ENCODE results near the gene STAG3.
A peak's percentile ranks its signal among the peaks of the same experiment; 100 is the strongest.
"Not testable (repeated sequence)": the region's sequence is repeated elsewhere in the genome, so short reads cannot be mapped to it uniquely, and the experiment has no call there.

The STAG3 gene

GRCh38 chr7:100173806-100174495 lies 3.8 kb upstream of the STAG3 start:
- DNase-seq = no peak

DNA sequence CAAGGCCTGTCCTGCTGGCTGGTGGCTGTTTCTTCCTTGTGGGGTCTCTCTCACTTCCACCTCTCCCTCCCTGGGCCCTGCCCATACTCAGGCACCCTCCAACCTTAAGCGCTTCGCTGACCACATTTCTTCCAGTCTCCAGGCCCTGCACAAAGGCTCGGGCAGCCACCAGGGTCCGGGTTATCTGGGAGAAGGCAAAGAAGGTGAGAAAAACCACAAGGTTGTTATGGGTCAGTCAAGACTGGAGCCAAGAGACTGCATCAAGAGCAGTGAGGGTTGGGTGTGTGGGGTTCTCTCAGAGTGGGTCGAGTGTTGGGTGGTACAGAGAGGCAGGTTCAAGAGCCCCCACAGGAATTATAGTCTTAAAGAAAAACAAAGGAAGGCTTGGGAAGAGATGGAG lies 3.1 kb upstream of the STAG3 start:
- no peak for DNase-seq

- DNase-seq = no peak
These were observed 2.3 kb upstream of the STAG3 start for GRCh38 chr7:100175296-100175935.

DNA sequence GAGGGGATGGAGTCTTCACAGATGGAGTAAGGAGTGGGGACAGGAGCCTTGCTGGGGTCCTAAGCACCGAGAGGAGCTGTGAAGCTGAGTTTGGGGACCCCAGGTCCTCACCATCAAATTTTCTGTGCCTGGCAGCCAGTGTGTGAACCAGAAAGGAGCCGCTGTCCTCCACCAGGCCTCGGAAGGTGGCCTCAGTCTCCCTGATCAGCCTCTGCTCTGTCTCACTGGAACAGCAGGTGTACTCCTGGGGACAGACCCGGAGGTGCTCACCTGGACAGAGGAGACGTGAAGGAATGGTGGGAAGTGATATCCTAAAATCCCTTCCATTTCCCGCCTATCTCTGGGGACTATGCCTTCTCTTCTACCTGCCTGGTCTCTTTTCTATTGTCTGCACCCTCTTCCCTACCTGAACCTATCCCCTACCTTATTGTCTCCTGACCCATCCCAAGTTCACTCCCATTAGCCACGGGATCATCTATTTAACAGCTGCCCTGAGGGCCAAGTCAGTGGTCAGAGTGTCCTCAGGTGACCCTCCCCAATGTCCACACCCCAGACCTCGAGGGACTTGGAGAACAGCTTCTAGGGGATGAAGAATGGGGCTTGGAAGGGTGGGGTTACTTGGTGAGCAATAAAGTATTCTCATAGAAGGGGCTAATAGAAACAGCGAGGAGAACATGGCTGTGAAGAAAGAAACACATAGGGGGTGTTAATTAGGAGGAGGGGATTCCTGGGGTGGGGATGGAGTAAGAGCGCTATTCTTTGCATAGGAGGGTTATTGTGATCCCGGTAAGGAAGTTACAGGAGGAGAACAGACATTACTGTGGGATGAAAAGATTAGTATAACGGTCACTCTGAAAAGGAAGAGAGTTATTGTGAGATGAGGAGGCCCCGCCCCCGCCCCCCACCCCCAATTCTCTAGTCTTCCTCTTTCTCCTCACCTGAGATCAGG lies 1.3 kb upstream of the STAG3 start:
- no peak for DNase-seq

- not testable (repeated sequence) for DNase-seq
These were observed 2.4 kb downstream of the STAG3 start for GRCh38 chr7:100180084-100180483.

DNA sequence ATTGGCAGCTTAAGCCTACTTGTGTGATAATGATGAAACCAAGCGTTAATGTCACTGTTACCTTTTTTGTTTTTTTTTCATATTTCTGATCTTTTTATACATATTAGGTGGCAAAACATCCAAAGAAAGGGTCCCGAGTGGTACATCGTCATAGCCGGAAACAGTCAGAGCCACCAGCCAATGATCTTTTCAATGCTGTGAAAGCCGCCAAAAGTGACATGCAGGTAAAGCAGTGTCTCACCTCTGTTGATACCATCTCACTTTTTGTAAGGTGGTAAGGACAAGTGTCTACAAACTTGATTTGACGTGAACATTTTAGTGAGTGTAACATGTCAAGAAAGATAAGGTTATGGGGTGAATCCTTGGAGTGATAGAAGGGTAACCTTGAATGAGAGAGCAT lies 4.9 kb downstream of the STAG3 start:
- not testable (repeated sequence) for DNase-seq

- DNase-seq = not testable (repeated sequence)
These were observed 5.4 kb downstream of the STAG3 start for GRCh38 chr7:100183090-100183489.

GRCh38 chr7:100185726-100186125 lies 8.0 kb downstream of the STAG3 start:
- DNase-seq = peak; percentile 73

GRCh38 chr7:100189061-100189460 lies 11.3 kb downstream of the STAG3 start:
- no peak for DNase-seq

- no peak for DNase-seq
These were observed 12.5 kb downstream of the STAG3 start for GRCh38 chr7:100190048-100190711.

DNA sequence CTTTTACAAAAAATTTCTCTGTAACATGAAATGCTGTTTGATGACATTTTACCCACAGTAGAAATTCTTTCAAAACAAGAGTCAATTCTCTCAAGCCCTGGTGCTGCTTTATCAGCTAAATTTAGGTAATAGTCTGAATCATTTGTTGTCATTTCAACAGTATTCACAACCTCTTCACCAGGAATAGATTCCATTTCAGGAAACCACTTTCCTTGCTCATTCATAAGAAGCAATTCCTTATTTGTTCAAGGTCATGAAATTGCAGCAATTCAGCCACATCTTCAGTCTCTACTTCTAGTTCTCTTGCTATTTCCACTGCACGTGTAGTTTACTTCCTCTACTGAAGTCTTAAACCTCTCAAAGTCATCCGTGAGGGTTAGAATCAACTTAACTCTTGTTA lies 14.1 kb downstream of the STAG3 start:
- DNase-seq = no peak

- not testable (repeated sequence) for DNase-seq
These were observed 14.7 kb downstream of the STAG3 start for GRCh38 chr7:100192281-100192862.

GRCh38 chr7:100192969-100193368 lies 15.3 kb downstream of the STAG3 start:
- no peak for DNase-seq

DNA sequence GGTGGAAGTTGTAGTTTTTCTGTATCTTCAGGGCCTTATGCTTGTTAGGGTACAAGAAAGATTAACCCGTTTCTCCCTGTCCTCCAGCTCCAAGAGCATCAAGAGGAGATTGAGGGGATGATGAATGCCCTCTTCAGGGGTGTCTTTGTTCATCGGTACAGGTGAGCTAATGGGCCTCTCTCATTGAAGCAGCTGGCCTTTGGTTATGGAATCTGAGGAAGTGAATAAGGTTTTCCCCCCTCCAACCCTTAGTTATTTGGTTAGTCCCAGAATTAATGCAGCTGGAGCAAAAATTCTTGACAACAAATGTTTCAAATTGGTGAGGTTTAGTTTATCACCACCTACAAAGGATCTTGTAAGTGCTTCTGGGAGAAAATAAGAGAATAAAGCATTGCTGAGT lies 17.5 kb downstream of the STAG3 start:
- no peak for DNase-seq

GRCh38 chr7:100195901-100196322 lies 18.2 kb downstream of the STAG3 start:
- DNase-seq = not testable (repeated sequence)

GRCh38 chr7:100198266-100198665 lies 20.5 kb downstream of the STAG3 start:
- DNase-seq = no peak

DNA sequence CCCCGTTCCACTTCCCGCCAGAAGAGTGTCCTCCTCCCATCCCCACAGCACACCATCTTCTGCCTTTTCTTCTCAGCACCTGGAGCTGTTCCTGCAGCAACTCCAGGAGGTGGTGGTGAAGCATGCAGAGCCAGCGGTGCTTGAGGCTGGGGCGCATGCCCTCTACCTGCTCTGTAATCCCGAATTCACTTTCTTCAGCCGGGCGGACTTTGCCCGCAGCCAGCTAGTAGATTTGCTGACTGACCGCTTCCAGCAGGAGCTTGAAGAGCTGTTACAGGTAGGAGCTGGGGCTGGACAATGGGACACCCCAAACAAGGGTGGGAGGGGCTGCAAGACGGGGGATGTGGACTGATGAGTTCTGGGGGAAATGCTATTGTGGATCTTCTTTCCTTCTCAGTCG lies 23.0 kb downstream of the STAG3 start:
- no peak for DNase-seq

- no peak for DNase-seq
These were observed 26.7 kb downstream of the STAG3 start for GRCh38 chr7:100204454-100204853.

- DNase-seq = no peak
These were observed 31.2 kb downstream of the STAG3 start for GRCh38 chr7:100208911-100209408.

DNA sequence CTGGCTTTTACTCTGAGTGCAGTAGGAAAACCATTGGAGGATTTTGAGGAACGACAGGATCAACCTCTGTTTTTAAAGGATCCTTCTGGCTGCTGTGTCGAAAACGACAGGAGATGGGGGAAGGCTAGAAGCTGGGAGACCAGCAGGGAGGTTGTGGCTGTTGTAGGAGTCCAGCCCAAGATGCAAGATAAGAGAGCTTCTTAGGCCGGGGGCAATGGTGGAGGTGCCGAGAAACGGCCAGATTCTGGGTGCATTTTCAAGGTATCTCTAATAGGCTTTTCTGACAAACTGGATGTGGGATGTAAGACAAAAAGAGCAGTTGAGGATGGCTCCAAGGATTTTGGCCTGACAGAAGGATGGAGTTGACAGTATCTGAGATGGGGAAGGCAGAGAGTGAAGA lies 31.8 kb downstream of the STAG3 start:
- DNase-seq = no peak

DNA sequence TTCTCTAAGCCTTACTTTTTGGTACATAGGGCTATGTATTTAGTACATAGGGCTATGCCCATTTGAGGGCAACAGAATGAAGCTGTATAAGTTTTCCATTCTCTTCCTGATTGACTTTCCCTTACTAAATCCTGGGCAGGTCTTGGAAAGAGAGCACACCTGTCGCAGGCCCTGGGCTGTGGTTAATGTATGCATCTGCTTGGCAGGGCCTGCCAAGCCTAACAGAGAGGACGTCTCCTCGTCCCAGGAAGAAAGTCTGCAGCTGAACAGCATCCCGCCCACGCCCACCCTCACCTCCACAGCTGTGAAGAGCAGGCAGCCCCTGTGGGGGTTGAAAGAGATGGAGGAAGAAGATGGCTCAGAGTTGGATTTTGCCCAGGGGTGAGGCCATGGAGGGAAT lies 33.1 kb downstream of the STAG3 start:
- no peak for DNase-seq

DNA sequence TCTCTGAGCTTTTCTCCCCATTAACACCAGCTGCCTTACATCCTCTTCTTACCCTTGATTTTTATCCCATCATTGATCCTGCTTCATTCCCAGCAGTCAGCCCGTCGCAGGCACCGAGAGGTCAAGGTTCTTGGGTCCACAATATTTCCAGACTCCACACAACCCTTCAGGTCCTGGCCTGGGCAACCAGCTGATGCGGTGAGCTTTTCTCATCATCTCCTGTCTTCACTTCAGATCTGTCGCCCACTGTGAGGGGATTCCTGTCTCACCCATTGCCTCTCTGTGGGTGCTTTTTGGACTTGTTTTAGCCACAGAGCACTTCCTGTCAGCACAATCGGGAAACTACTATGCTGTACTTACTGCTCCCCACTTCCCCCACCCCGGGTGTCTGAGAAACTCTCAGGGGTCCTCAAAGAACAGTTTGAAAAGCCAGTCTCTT lies 33.6 kb downstream of the STAG3 start:
- DNase-seq = no peak

Measured in DMS 273 treated with DMSO at 0.1 percent for 48 hours (cell line).